Gastrocnemius medialis (tissue), 4 donors: ENCODE data around the gene ZNF318.

Experiments
- POLR2A ChIP-seq, 2 donors: fragments of 450-650 bp; IDR thresholded peaks; one replicate each; pipeline ENCODE4 v1.6.1; 2017; ENCODE audit warnings: antibody characterized with exemption in 2 of 2, mild to moderate bottlenecking in 2 of 2, moderate library complexity in 2 of 2
- TF ChIP-seq, protein P1 (sequence below), 5 experiments: fragments of 450-650 bp in 3 of 5; fragments of 200-600 bp in 2 of 5; sonication (generic) in 2 of 5; IDR thresholded peaks in 4 of 5; conservative IDR thresholded peaks in 1 of 5; 1 replicate in 4 of 5; 2 replicates in 1 of 5; pipeline ENCODE4 v1.5.1; 2016 to 2019; ENCODE audit warnings: antibody characterized with exemption in 5 of 5, mild to moderate bottlenecking in 3 of 5, moderate library complexity in 3 of 5

DNA sequence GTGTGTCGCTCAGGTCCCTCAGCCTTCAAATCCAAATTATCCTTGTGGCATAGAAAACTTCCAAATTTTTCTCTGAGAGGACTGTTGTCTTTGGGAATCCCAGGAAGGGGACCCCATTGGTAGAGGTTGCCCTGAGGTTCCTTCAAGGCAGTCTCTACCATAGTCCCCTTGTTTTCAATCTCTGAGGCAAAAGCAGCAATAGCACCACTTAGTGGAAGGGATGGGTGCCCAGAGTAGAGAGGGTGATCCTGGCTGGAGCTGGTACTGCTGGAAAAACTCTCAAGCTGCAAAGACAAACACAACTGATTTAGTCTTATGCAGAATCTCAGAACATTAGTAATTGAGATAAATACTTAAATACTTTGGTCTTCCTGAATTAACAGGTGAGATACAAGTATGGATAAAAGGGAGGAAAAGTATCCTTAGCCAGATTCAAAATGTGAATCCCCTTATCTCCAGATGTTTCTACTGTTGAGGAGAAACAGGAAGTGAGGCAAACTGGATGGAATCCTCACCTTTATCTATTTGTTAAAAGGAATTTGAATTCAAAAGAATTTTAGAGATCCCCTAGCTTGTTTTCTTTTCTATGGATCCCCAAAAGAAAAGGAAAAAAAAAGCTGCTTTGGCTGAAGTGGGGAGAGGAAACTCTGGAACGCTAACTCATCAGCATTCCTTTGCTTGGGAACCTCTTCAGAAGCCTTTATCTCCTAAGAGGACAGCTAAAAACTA, 13.4 kb downstream of the ZNF318 start:
- TF ChIP-seq, protein P1, sequence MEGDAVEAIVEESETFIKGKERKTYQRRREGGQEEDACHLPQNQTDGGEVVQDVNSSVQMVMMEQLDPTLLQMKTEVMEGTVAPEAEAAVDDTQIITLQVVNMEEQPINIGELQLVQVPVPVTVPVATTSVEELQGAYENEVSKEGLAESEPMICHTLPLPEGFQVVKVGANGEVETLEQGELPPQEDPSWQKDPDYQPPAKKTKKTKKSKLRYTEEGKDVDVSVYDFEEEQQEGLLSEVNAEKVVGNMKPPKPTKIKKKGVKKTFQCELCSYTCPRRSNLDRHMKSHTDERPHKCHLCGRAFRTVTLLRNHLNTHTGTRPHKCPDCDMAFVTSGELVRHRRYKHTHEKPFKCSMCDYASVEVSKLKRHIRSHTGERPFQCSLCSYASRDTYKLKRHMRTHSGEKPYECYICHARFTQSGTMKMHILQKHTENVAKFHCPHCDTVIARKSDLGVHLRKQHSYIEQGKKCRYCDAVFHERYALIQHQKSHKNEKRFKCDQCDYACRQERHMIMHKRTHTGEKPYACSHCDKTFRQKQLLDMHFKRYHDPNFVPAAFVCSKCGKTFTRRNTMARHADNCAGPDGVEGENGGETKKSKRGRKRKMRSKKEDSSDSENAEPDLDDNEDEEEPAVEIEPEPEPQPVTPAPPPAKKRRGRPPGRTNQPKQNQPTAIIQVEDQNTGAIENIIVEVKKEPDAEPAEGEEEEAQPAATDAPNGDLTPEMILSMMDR (IDR thresholded peaks at IDR 0.05 in 4 of 5, conservative IDR thresholded peaks at IDR 0.05 in 1 of 5): no peak
- no peak for TF ChIP-seq POLR2A (IDR thresholded peaks at IDR 0.05)
